ENCODE measurements around the gene FOXL3.
"Not testable (repeated sequence)": the region's sequence is repeated elsewhere in the genome, so short reads cannot be mapped to it uniquely, and the experiment has no call there.

FOXL3 gene

GRCh38 chr7:289756-290553 lies at the start of gene FOXL3:
Gene FOXL3 (plus strand): TSS chr7:290170. CDS start chr7:290170, 0 bp downstream.
- DNase-seq (ENCODE audit: low read depth in 1 of 2, low spot score in 1 of 2) = no peak

DNA sequence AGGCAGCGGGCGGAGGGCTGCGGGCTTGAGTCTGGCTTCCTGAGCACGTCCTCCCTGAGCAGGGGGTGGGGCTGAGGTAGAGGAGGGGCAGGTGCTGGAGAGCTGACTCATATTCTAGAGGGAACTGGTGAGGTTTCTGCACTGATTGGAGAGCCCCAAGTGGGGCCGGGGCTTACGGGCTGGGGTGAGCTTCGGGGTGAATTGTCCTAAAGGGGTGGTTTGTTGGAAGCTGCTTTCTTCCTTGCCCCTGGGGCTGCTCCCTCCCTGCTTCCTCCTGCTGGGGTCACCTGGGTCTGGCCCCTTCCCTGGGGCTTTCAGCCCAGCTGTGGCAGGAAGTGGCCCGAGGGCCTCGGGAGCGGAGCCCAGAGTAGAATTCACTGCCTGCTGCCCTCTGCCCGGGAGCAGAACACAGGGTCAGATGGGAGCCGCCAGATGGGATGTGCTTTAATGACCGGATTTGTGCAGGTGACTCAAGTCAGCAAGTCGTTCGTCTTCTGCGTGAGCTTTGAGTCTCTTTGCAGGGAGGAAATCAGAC lies 49.0 kb upstream of the FOXL3 start:
- no peak for DNase-seq (ENCODE audit: low read depth in 1 of 2, low spot score in 1 of 2)

DNA sequence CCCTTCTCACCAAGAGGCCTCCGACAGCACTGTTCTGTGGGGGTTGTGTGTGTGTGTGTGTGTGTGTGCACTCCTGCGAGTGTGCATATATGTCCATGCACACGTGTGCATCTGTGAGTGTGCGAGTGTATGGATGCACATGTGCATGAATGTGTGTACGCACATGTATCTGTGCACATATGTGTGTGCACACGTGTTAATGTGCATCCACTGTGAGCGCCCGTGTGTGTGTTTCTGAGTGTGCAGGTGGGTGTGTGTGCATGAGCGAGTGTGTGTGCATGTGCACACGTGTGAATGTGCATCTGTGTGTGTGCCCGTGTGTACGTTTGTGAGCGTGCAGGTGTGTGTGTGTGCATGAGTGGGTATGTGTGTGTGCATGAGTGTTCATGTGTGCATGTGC lies 48.5 kb upstream of the FOXL3 start:
- no peak for DNase-seq (ENCODE audit: low read depth in 1 of 2, low spot score in 1 of 2)

DNA sequence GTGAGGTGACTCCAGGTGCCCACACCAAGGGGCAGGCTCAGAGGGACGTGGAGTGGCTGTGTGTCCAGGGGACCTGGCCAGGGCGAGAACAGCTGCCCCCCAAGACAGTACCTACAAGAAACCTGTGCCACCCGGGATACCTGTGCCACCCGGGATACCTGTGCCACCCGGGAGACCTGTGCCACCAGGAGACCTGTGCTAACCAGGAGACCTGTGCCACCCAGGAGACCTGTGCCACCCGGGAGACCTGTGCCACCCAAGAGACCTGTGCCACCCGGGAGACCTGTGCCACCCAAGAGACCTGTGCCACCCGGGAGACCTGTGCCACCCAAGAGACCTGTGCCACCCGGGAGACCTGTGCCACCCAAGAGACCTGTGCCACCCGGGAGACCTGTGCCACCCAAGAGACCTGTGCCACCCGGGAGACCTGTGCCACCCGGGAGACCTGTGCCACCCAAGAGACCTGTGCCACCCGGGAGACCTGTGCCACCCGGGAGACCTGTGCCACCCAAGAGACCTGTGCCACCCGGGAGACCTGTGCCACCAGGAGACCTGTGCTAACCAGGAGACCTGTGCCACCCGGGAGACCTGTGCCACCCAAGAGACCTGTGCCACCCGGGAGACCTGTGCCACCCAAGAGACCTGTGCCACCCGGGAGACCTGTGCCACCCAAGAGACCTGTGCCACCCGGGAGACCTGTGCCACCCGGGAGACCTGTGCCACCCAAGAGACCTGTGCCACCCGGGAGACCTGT lies 47.0 kb upstream of the FOXL3 start:
- not testable (repeated sequence) for DNase-seq (ENCODE audit: low read depth in 1 of 2, low spot score in 1 of 2)

- not testable (repeated sequence) for DNase-seq (ENCODE audit: low read depth in 1 of 2, low spot score in 1 of 2)
These were observed 46.4 kb upstream of the FOXL3 start for GRCh38 chr7:243580-243978.

DNA sequence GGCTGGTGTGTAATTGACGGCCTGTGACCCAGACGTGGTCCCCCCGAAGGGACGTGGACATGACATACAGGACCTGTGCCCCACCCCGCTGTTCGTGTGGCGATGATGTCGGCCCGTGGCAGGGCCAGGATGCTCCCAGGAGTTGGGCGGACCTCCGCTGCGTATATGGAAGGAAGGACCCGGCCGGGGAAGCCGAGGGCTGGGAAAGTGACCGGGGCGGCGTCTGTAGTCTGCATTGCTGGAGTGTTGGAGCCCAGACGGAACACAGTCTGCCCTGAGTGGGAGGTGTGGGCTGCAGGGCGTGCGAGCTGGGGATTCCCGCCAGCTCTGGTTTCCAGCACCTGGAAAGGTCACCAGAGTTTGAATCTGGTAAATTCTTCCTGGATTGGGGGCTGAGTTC lies 45.0 kb upstream of the FOXL3 start:
- no peak for DNase-seq (ENCODE audit: low read depth in 1 of 2, low spot score in 1 of 2)

DNA sequence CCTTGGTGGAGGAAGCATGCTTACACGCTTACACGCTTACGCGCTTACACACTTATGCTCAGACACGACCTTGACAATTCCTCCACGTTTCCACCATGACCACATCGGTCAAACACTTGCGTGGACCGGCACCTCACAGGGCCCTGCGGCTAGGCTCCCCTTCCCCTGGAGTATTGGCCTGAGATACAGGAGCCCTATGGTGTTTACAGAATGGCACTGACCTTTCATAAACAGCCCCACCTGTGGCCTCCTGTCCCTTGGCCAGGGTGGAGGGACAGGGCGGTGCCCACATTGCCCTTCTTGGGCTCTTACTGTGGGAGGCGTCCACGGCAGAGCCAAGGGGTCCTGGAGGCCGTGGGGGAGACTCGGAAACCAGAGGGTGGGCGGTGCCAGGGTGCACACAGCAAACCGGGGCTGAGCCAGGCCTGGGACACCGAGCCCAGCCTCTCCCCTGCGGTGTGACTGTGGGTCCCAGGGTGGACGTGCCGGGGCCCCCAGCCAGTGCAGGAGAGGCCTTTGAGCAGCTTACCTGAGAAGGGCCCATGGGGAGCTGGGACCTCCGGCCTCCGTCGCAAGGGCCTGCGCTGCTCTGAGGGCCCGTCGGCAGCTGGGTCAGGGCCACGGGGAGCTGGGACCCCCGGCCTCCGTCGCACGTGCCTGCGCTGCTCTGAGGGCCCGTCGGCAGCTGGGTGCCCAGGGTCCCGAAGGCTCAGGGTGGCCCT lies 44.2 kb upstream of the FOXL3 start:
- DNase-seq (ENCODE audit: low read depth in 1 of 2, low spot score in 1 of 2) = no peak

DNA sequence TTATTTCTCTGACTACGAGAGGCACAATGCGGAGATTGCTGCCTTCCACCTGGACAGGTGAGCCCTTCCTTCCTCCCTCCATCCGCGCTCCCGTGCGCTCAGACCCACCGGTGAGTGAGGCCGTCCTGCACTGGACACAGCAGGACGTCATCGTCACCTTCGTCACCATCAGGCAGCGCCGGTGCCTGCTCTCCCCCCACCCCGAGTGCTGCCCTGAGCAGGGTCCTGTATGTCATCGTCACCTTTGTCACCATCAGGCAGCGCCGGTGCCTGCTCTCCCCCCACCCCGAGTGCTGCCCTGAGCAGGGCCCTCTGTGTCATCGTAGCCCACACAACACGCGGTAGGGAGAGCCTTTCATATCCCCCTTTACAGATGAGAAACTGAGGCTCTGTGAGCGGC lies 43.5 kb upstream of the FOXL3 start:
- no peak for DNase-seq (ENCODE audit: low read depth in 1 of 2, low spot score in 1 of 2)

- DNase-seq (ENCODE audit: low read depth in 1 of 2, low spot score in 1 of 2) = no peak
These were observed 42.8 kb upstream of the FOXL3 start for GRCh38 chr7:247181-247580.

GRCh38 chr7:247636-248035 lies 42.3 kb upstream of the FOXL3 start:
- DNase-seq (ENCODE audit: low read depth in 1 of 2, low spot score in 1 of 2) = no peak

DNA sequence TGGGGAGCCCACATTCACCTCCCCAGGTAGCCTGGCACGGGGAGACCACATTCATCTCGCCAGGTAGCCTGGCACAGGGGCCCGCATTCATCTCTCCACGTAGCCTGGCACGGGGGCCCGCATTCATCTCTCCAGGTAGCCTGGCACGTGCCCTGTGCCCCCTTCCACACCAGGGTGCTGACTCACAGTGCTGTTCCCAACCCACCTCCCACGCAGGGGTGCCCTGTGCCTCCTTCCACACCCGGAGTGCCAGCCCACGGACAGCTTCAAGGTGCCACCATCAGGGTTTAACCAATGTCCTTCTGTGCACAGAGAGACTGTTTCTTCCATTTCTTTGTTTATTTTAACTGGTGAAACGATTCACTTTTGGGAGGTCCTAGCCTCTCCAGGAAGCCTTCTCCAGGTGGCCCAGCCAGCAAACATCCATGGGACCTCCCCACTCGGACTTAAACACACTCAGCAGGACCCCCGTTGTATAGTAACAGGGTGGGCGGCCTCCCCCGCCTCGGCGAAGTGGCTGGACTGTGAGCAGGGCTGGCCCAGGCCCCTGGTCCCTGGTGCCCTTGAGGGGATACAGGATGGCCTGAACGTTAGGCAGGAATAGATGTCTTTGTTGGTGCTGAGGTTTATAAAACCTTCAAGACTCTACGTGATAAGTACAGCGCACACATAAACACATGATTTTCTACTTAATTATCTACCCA lies 41.1 kb upstream of the FOXL3 start:
- DNase-seq (ENCODE audit: low read depth in 1 of 2, low spot score in 1 of 2) = no peak

GRCh38 chr7:249989-250388 lies 40.0 kb upstream of the FOXL3 start:
- no peak for DNase-seq (ENCODE audit: low read depth in 1 of 2, low spot score in 1 of 2)

- no peak for DNase-seq (ENCODE audit: low read depth in 1 of 2, low spot score in 1 of 2)
These were observed 39.4 kb upstream of the FOXL3 start for GRCh38 chr7:250523-250922.

- no peak for DNase-seq (ENCODE audit: low read depth in 1 of 2, low spot score in 1 of 2)
These were observed 39.0 kb upstream of the FOXL3 start for GRCh38 chr7:251005-251404.

- no peak for DNase-seq (ENCODE audit: low read depth in 1 of 2, low spot score in 1 of 2)
These were observed 38.4 kb upstream of the FOXL3 start for GRCh38 chr7:251446-252175.

DNA sequence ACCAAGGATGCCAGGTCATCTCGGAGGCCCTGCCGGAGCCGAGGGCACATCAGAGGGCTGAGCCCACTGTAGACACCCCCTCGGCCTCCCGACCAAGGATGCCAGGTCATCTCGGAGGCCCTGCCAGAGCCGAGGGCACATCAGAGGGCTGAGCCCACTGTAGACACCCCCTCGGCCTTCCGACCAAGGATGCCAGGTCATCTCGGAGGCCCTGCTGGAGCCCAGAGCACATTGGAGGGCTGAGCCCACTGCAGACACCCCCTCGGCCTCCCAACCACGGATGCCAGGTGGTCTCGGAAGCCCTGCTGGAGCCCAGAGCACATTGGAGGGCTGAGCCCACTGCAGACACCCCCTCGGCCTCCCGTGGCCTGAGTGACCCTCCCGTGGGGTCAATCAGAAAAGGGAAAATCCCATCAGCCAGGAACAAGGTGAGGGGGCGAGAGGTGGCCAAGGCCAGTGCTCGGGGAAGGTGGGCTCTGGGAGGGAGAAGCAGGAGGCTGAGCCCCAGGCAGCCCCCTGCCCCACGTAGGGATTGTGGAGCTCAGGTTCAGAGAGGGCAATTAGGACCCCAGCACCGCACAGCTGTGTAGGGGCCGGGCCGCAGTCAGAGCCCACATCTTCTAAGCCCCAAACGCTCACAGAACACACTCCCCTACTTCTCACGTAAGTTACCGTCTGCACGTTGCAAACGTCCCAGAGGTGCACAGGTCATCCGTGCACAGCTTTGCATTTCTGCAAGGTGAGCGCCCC lies 37.6 kb upstream of the FOXL3 start:
- no peak for DNase-seq (ENCODE audit: low read depth in 1 of 2, low spot score in 1 of 2)

- no peak for DNase-seq (ENCODE audit: low read depth in 1 of 2, low spot score in 1 of 2)
These were observed 37.0 kb upstream of the FOXL3 start for GRCh38 chr7:252981-253380.

DNA sequence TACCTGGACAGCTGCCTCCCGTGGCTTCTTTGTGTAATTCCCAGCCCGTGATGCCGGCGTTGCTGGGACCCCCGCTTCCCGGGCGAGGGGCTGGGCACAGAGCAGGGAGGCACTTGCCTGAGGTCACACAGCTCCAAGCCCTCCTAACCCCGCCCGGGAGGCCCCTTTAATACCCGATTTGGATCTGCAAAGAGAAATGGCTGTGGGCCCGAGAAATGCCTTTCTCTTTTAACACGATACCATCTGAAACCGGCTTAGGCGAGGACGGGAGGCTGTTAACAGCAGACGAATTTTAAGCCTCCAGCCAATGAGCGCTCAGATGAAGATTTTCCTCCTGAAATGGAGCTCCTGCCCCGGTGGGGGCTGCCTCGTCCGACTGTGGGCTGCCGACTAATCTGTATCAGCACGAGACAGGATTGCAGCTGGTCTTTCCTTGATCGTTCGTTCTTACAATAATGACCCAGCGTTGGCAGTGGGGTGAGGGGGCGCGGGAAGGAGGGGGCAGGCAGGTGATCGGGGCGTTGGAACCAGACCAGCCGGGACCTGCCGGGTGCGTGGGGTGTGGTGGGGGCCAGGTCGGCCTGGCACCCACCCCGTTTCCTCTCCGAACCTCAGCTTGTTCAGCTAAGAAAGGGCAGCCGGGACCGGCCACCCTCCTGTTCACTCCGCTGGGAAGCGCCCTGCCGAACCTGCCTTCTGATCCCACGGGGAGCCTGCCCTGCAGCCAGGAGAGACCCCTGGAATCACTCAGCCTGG lies 36.2 kb upstream of the FOXL3 start:
- no peak for DNase-seq (ENCODE audit: low read depth in 1 of 2, low spot score in 1 of 2)
